Measurements from ENCODE around the gene FAM184A.
"Not testable (repeated sequence)": the region's sequence is repeated elsewhere in the genome, so short reads cannot be mapped to it uniquely, and the experiment has no call there.

FAM184A gene

DNA sequence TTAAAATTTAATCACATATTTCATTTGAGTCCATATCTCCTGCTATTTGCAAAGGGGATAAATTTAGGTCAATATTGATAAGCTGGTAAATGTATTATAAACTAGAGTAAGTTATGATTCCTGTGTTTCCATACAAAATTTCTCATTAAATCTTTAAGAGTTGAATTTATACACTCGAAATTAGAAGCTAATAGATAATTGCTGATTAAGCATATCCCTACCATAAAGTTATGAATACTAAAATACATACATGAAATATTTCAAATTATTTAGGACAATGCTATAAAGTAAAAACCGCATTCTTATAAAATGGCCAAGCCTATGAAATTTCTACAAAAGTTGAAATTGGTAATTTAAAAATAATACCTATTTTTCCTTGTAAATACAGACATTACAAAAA is 71.5 kb downstream of the FAM184A start:
- DNase-seq, result no peak

DNA sequence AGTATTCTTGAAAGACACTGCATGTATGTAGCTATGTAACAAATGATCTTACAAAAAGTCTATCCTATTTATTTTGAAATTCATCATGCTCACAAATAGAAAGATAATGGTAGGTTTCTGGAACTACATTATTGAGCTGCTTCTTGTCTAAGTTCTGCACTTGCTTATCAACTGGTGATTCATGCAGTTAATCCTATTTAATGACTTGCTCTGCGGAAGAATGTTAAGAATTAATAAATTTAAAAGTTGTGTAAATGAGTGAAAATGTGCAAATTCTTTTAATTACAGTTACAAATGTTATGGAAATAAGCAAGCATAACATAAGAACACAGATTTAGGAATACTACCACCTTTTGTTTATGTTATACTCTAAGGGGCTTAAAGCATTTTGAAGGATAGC is 76.4 kb downstream of the FAM184A start:
- DNase-seq, result no peak

DNA sequence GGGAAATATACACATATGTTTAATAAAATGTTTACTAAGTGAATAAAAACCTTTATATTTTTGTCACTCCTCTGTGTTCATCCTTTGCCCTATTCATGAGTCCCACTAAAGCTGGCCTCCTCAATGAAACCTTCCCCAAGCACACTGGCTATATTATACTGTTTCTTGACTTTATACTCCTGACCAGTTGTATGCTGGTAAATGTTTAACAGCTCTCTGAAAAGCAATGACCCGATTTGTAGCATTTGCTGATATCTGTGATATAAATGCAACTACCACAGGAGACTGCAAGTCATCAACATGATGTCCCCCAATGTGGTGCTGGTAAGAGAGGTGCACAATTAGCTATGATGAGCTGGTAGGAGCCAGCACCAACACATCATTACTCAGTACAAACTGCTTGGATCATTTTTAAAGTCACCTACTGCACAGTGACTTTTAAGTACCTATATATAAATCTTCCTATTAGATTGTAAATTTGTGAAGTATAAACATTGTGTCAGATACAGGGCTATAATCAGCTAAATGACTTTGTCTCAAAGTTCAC is 78.9 kb downstream of the FAM184A start:
- no peak for DNase-seq

DNA sequence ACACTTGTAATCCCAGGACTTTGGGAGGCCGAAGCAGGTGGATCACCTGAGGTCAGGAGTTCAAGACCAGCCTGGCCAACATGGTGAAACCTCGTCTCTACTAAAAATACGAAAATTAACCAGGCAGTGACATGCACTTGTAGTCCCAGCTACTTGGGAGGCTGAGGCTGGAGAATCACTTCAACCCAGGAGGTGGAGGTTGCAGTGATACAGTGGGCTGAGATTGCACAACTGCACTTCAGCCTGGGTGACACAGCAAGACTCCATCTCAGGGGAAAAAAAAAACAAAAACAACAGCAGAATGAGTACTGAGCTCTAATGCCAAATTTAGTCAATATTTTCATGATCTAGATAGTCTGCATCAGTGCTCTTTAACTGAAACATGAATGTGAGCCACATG is 81.0 kb downstream of the FAM184A start:
- DNase-seq, result not testable (repeated sequence)

DNA sequence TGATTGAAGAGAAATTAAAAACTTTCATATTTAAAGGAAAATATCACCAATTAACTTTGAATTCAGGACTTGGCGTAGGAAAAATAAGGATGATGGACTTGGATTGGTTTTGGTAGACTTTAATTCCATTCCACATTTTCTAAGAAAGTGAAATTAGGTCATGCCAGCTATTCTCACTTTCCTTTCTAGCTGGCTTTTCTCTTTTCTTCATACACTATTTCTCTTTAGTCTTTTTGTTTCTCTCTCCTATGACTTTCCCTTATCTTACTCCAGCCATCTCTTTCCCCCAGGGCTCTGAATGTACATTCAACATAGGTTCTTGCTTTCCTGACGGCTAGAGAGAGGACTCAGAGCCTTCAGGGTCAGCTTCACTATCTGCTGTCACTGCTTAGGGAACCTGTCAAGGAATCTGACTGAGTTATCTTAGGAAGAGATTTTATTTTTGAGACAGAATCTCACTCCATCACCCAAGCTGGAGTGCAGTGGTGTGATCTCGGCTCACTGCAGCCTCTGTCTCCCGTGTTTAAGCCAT is 82.1 kb downstream of the FAM184A start:
- DNase-seq, result no peak

DNA sequence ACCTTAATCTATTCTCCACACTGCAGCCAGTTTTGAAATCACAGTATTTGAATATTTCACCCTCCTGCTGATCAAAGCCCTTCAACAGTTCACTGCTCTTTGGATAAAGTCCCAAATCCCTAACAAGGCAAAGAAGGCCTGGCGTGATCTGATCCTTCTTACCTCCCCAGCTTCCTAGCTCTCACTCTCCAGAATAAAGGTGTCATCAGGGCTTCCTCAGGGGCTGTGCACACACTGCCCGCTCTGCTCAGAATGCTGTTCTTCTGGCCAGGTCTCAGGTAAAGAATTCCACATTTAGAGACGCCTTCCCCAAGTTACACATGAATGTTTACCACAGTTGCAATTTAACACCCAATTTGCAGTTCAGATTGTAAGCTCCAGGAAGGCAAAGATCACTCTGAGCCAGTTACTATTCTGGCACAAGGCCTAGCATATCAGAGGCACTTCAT is 84.6 kb downstream of the FAM184A start:
- no peak for DNase-seq

DNA sequence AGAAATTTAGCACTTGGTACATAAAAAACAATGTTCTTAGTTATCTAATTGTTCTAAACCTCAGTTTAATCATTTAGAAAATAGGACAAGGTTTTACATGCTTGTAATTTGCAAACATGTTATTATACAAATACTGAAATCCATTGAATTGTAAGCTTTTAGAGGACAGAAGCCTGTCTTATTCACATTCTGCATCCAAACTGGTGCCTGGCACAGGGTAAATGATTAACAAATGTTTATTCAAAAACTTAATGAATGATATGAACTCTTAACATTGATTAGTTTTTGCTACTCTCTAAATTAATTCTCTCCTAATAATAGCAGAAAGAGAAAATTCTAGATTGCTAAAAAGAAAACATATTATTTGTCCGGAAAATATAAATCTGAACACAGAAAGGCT is 85.1 kb downstream of the FAM184A start:
- no peak for DNase-seq

DNA sequence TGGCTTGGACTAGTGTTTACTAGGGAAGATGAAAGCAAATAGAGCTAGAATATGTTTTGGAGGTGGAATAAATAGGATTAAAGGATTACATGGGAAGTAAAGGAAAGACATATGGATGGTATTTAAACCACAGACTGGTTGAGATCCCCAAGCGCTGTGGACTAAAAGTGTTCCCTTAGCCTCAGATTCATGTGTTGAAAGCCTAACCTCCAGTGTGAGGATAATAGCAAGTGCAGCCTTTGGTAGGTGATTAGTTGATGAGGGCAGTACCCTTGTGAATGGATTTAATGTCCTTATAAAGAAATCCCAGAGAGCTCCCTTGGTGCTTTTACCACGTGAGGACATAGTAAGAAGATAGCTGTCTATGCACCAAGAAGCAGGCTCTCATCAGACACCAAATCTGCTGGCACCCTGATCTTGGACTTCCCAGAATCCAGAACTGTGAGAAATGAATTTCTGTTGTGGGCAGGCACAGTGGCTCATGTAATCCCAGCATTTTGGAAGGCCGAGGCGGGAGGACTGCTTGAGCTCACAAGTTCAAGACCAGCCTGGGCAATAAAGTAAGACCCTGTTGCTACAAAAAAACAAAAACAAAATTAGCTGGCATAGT is 86.2 kb downstream of the FAM184A start:
- no peak for DNase-seq

DNA sequence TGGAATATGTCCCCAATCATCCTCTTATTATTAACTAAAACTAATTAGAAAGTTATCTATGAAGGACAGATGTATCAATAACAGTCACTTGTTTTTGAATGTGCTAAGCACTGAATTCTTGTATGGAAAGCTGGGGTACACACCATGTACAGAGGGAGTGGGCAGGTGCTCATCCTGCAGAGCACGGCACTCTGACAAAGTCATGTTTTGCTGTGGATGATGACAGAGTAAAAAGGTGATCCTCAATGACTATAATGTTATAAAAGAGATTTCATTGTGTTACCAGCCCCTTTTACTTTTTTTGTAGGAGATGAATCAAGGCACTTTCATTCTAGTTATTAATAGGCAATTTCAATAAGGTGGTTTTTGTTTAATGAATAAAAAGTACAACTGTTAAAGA is 92.2 kb downstream of the FAM184A start:
- no peak for DNase-seq

DNA sequence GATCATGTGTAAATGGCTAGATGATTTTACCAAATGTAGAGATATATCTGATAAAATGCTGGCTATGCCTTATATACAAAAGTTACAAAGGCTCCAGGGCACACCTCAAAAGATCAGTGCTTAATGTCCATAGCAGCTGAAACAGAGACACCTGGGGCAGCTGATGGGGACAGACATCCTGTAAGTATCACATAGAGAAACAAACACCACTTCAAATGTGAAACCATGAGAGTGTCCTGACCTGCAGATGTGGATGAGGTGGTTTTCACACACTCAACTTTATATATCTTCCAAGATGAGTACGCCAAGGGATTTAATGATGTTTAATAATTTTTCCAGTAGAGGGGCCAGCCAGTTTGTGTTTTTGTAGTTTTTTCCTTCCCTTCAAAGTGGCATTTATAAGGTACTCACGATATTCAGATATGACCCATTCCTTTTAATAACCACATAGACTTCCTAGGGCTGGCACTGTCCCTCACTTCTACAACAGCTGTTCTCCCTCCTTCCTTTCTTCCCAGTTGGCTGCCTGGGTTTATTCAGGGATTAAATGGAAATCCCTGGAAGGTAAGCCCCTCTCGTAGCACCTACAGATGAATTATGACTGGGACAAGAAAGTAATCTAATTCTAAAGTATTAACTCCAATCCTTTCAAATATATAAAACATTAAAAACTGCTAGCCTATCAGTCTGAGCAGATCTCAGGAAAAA is 93.2 kb downstream of the FAM184A start:
- DNase-seq, result no peak

DNA sequence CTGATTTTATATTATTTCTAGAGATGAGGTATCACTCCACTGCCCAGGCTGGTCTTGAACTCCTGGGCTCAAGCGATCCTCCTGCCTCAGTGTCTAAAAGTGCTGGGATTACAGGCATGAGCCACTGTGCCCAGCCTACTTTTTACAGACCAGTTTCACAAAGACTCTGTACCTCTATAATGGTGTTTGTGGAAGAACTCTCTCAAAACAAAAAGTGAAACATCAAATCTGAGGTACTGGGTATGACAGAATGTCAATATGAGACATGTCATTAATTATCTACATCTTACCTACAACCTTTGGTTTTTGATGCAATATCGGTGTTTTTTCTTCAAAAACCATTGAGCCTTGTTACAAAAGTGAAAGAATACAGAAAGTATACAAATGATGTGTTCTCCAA is 94.1 kb downstream of the FAM184A start:
- no peak for DNase-seq

DNA sequence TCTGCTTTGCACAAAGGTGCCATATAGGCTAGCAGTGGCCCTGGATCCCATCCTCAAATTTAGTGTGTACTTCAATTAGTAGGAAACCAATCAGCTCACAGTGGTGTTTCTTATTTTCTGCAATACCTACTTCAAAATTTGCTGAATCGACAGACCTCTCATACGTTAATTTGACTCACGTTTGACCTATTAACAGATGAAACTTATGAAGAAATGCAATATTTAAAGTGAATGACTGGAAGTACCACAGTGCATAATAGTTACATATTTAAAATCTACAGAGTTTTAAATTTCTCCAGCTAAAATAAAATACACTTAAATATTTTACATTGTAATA is 95.9 kb downstream of the FAM184A start:
- no peak for DNase-seq

DNA sequence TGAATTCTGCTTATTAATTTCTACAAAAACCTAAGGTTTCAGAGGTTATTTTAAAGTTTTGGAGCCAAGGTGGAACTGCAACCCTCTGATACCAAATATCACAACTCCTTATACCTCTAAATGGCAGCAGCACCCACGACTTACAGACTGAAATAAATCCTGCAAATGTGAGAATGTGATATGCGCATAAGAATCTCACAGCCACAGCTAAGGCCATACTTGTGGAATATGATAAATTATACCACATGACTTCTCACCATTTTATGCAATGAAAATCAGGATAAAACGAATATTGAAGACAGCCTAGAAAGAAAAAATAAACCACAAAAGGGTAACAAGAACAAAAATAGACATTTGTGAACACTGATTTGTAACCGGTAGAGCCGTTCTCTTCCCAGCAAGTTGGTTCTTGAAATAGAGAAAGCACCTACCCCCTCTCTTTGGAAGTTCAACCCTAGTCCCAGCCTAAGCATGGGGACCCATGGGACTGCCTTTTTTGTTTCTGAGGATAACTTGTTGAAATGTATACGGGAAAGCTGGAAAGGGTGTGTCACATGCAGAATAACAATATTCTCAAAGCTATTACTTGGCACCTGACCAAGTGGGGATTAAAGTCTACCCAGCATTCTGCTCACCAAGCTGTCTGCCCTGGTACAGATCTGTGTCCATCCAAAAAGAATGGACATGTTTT is 96.4 kb downstream of the FAM184A start:
- no peak for DNase-seq

DNA sequence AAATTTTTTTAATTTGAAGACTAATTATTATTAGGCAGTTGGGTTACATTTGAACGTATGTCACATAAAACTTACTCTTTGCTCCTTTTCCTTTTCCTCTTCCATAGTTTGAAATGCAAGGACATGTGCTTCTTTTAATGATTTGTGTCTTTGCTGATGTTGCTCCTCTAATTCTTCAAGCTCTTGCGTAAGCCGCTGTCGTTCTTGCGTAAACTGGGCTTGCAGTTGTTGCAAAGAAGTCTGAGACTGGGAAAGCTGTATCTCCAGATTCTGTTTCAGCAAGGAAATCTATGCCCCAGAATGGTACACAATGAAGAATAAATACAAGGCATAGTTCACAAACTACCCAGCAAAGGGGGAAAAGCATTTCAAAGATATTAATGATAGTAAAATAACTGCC is 98.4 kb downstream of the FAM184A start:
- peak; percentile 61 to 63 for DNase-seq

DNA sequence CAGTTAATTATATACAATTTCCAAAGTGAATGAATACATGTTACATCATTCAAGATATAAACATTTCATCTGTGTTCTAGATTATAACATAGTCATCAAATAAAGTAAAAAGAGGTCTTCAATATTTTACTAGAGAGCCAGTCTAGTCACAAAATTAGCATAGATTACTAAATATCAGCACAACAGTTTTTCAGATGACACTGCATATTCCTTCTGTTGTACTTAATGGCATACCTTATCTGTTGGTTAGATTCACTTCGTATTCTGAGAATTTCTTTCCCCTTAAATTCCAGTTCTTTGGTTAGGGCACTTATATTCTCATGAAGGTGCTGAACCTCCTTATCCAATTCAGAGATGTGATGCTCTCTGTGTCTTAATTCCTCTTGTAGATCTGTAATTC is 103.7 kb downstream of the FAM184A start:
- DNase-seq, result no peak

DNA sequence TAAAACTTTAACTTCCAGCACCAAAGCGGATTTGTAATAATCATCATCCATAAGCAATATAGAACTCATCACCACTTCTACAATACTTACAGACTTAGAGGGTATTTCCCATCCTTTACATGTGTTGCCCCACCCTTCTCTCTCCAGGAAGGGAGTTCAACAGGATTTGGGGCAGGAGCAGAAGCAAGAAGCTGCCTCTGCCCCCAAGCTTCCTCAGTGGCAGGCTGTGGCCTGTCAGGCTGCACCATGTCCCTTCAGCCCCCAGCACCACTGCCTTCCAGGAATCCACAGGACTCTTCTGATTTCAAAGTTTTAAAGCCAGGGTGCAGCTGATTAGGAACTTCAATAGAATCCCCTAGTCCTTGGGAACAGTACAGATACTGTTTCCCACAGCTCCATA is 106.8 kb downstream of the FAM184A start:
- DNase-seq, result no peak

DNA sequence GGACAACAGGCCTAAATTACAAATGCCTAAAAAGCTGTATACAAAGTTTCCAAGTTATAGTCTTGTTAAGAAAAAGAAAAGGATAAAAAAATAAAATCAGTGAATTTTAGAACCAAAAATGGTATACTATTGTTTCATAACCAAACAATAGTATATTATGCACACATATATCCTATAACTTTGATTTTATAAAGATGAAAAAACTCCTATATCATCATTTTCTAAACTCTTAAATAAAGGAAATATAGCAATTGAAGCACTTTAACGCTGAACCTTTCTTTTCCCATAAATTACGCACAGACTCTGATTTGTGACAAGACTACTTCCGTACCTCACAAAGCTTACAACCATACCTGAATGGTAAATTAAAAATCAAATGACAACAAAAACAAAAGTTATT is 107.6 kb downstream of the FAM184A start:
- DNase-seq, result no peak

DNA sequence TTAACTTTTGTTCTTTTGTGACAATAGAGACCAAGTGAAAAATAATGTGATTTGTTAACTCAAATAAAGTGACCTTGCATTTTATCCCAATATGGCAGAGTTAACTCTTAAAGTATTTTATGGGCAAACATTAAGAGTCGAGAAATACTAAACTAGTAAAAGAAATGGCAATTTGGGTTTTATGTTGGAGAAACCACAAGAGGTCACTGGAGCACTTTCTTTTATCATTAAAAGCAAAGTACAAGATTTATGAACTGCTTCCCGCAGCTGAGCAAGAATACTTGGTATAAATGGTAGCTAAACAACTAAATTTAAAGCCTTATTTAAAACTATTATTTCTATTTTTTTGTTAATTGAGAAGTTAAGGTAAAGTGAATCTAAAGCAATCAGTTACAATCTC is 110.0 kb downstream of the FAM184A start:
- DNase-seq, result peak; percentile 47 to 60

DNA sequence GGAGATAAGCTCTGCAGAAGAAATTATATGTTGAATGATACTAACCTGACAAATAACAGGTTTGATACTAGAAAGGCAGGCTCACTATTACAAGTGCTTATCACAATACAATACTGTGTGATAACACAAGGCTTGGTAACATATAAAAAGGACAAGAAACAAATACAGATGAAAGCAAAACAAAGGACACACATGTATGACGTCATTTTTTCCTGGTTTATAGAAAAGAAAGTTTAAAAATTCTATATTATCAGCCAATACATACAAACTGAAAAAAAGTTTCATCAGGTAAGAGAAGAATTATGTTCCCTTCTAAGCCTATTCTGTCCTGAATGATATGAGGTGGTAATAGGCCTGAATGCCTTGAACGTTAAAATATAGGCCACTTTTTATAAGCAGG is 111.2 kb downstream of the FAM184A start:
- no peak for DNase-seq

DNA sequence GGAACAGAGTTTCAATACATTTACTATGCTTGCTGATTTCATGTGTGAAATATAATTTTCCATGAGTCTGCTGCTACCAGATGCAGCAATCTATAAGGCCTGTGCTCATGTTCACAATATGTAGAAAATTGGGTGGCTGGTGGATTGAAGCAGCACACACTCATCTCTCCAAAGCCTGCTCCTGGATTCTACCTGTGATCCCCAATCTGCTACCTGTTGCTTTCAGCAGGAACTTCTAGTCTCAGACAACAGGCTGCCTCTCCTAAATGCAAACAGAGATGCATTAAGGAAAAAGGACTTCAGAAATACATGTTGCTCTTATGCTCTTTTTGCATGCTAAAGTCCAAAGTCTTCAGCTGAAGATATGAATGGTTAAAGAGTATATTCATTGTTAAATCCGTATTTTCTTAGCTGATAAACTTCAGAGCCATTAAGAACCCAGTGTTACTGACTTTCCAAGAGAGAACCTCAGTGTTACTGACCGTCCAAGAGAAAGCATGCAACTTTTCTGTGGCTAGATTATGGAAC is 112.6 kb downstream of the FAM184A start:
- no peak for DNase-seq

DNA sequence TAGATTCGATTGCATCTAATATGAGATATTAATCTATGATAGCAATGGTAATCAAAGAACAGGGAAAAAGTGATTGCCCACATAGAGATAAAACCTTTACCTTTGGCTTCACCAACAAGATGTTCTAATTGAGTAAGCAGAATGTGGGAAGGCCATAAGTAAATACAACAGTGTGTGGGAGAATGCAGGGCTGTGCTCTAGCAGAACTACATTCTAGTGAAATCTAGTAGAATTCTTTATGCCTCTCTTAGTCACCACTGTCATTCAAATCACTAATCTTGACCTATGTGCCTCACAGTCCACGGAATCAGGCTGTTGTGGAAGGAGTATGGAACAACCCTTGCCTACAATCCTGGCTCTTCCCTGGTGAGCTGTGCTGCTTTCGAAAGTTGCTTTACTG is 113.1 kb downstream of the FAM184A start:
- DNase-seq, result no peak

DNA sequence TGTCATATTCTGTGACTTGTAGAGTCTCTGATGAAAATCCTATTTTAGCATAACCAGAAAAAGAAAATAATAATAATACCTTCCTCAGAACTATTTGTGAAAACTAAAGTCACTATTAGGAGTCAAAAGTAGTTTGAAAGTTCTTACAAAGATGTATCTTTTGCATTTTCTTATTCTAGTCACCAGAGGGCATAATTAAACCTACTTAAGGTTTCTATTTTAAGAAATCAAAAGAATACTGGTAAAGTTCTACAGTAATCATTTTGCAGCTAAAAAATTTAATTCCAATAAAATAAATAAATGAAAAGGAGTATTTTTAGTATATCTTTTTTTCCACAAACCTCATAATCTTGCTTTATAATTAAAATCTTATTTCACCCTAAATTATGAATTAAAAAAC is 115.5 kb downstream of the FAM184A start:
- peak; percentile 35 to 74 for DNase-seq

DNA sequence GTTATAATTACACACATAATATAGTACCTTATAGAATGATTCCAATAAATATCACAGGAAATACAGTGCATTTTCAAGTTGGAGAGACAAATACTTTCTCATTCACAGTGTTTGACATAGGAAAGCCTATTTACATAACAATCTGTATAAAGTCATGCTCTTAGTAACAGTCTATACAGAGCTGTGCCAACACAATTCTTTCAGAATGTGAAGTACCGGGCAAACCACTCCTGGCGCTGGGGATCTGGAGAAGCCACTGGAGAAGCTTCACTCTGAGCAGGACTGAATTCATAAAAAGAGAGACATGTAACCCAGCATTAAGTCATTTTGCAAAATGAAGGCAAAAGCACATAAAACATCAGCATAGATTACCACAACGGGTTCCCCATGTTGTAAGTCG is 118.6 kb downstream of the FAM184A start:
- no peak for DNase-seq

DNA sequence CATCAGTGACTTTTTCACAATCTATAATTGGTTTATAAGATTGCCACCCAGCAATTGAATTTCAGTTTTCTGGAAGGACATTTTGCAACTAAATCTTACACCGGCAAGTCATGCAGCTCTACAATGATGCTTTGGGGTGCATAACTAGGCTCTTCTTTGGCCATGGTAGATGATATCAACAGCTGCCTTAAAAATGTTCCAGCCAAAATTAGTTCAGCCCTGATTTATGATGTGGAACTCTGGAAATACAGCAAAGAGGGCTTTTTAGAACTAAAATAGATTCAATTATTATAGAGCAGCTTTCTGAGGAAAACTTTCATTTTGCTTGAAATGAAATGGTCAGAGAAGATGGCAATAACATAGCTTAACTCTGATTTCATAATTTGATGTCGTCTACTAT is 125.1 kb downstream of the FAM184A start:
- DNase-seq, result no peak

Data from AML-193 (cell line).